Karpas-422 (cell line): ENCODE data around the gene KANK4. TPM values are rescaled to one million over a fixed set of nuclear protein-coding genes. Genes with fewer than 3 reads are reported as not detected.
"Not testable (repeated sequence)": the region's sequence is repeated elsewhere in the genome, so short reads cannot be mapped to it uniquely, and the experiment has no call there.

Experiments used
- DNase-seq: peaks from one replicate; pipeline ENCODE4 v3.0.0-alpha.2; 2015
- H2AFZ ChIP-seq: fragments of 200-600 bp; sonication (generic); 2 replicates; pipeline ENCODE4 v1.6.1; 2014; ENCODE audit warnings: antibody characterized with exemption, low read length, mixed read lengths
- H3K27ac ChIP-seq: fragments of 200-600 bp; sonication (generic); 2 replicates; pipeline ENCODE4 v1.5.1; 2014; ENCODE audit warnings: mild to moderate bottlenecking, low read length, moderate library complexity
- H3K27me3 ChIP-seq: fragments of 200-600 bp; sonication (generic); 2 replicates; pipeline ENCODE4 v1.6.1; 2014; ENCODE audit warnings: low read length, mixed read lengths
- H3K36me3 ChIP-seq: fragments of 200-600 bp; sonication (generic); 2 replicates; pipeline ENCODE4 v1.6.1; 2014; ENCODE audit warnings: low read length, mixed read lengths; ENCODE audit not compliant: insufficient read depth
- H3K4me1 ChIP-seq: fragments of 200-600 bp; sonication (generic); 2 replicates; pipeline ENCODE4 v1.6.1; 2014; ENCODE audit warnings: mild to moderate bottlenecking, low read length, mixed read lengths
- H3K4me2 ChIP-seq: fragments of 200-600 bp; sonication (generic); 2 replicates; pipeline ENCODE4 v1.6.1; 2014; ENCODE audit warnings: low read length, low read depth, mild to moderate bottlenecking; ENCODE audit not compliant: poor library complexity, severe bottlenecking
- H3K4me3 ChIP-seq: fragments of 200-600 bp; sonication (generic); 2 replicates; pipeline ENCODE4 v1.5.1; 2014; ENCODE audit warnings: mild to moderate bottlenecking, antibody characterized with exemption, low read length, mixed read lengths
- H3K79me2 ChIP-seq: fragments of 200-600 bp; sonication (generic); 2 replicates; pipeline ENCODE4 v1.6.1; 2014; ENCODE audit warnings: mild to moderate bottlenecking, low read length, mixed read lengths
- H3K9ac ChIP-seq: fragments of 200-600 bp; sonication (generic); 2 replicates; pipeline ENCODE4 v1.6.0; 2014; ENCODE audit warnings: low read length
- H3K9me2 ChIP-seq: fragments of 200-600 bp; sonication (generic), shearing (Covaris generic); replicated peaks from 2 replicates; pipeline ENCODE4 v1.6.0; 2014; ENCODE audit warnings: mild to moderate bottlenecking, low read length, moderate library complexity; ENCODE audit not compliant: insufficient read depth
- H3K9me3 ChIP-seq: fragments of 300-700, 200-600 bp; sonication (generic); 2 replicates; pipeline ENCODE4 v1.6.1; 2014; ENCODE audit warnings: low read length, mixed read lengths
- H4K20me1 ChIP-seq: fragments of 200-600 bp; sonication (generic); 2 replicates; pipeline ENCODE4 v1.6.1; 2014; ENCODE audit warnings: mild to moderate bottlenecking, antibody characterized with exemption, low read length, low read depth; ENCODE audit not compliant: insufficient read depth
- total RNA-seq: library from RNA; depleted of rRNA; stranded (reverse); fragments of >200 nt; shearing (Covaris generic); gene quantifications from 2 replicates; pipeline ENCODE4 v1.2.3, GENCODE V29; 2014; ENCODE audit warnings: low replicate concordance

The KANK4 gene
- total RNA-seq, 1 experiment from 2014 or later = 0.60 TPM

- Histone ChIP-seq H2AFZ (no peak overlapping the region), H3K4me3 (no peak overlapping the region), H3K9ac (no peak overlapping the region), H3K9me3 (no peaks in the 10 kb centered on the region), H4K20me1 (no peaks in the 10 kb centered on the region), H3K27me3 (no peaks in the 10 kb centered on the region), H3K79me2 (no peaks in the 10 kb centered on the region), H3K36me3 (no peaks in the 10 kb centered on the region), H3K9me2 (no peaks in the 10 kb centered on the region), H3K4me1 (no peaks in the 10 kb centered on the region), H3K27ac (no peak overlapping the region), H3K4me2 (no peak overlapping the region)
- DNase-seq = no peak
Measured at GRCh38 chr1:62250126-62250726, 69.0 kb downstream of the KANK4 start.

- Histone ChIP-seq H3K4me3 (no peak overlapping the region), H2AFZ (no peak overlapping the region), H3K9me3 (no peaks in the 10 kb centered on the region), H3K79me2 (no peaks in the 10 kb centered on the region), H3K4me2 (no peak overlapping the region), H4K20me1 (no peaks in the 10 kb centered on the region), H3K27ac (no peak overlapping the region), H3K4me1 (no peaks in the 10 kb centered on the region), H3K9ac (no peak overlapping the region), H3K9me2 (no peaks in the 10 kb centered on the region), H3K36me3 (no peaks in the 10 kb centered on the region), H3K27me3 (no peaks in the 10 kb centered on the region)
- DNase-seq = no peak
Measured at GRCh38 chr1:62247391-62248168, 71.7 kb downstream of the KANK4 start.

GRCh38 chr1:62245201-62245600, 74.0 kb downstream of the KANK4 start:
- Histone ChIP-seq H3K9ac (no peak overlapping the region), H3K27ac (no peak overlapping the region), H3K79me2 (no peaks in the 10 kb centered on the region), H3K36me3 (no peaks in the 10 kb centered on the region), H3K27me3 (no peaks in the 10 kb centered on the region), H3K4me1 (no peaks in the 10 kb centered on the region), H3K4me2 (no peak overlapping the region), H2AFZ (no peak overlapping the region), H4K20me1 (no peaks in the 10 kb centered on the region), H3K9me3 (no peaks in the 10 kb centered on the region), H3K4me3 (no peak overlapping the region), H3K9me2 (no peaks in the 10 kb centered on the region)
- no peak for DNase-seq

GRCh38 chr1:62244380-62244779, 74.9 kb downstream of the KANK4 start:
- H3K9ac ChIP-seq, H3K4me2 ChIP-seq, H3K27ac ChIP-seq, H3K27me3 ChIP-seq, H4K20me1 ChIP-seq, H2AFZ ChIP-seq, DNase-seq, H3K9me2 ChIP-seq, H3K4me1 ChIP-seq, H3K79me2 ChIP-seq, H3K4me3 ChIP-seq, H3K36me3 ChIP-seq, H3K9me3 ChIP-seq: not testable (repeated sequence)

- Histone ChIP-seq H4K20me1 (no peaks in the 10 kb centered on the region), H2AFZ (no peak overlapping the region), H3K9me2 (no peaks in the 10 kb centered on the region), H3K79me2 (no peaks in the 10 kb centered on the region), H3K4me2 (no peak overlapping the region), H3K27ac (no peak overlapping the region), H3K36me3 (no peaks in the 10 kb centered on the region), H3K27me3 (no peaks in the 10 kb centered on the region), H3K9ac (no peak overlapping the region), H3K4me3 (no peak overlapping the region), H3K4me1 (no peaks in the 10 kb centered on the region), H3K9me3 (no peaks in the 10 kb centered on the region)
- no peak for DNase-seq
Measured at GRCh38 chr1:62241371-62242131, 77.7 kb downstream of the KANK4 start.

GRCh38 chr1:62240651-62241370, 78.4 kb downstream of the KANK4 start:
- no peak for DNase-seq
- H3K9me2 ChIP-seq = no peaks in the 10 kb centered on the region
- no peaks in the 10 kb centered on the region for H3K4me1 ChIP-seq
- no peaks in the 10 kb centered on the region for H3K79me2 ChIP-seq
- no peaks in the 10 kb centered on the region for H3K36me3 ChIP-seq
- no peak overlapping the region for H3K9ac ChIP-seq
- no peaks in the 10 kb centered on the region for H3K9me3 ChIP-seq
- no peak overlapping the region for H3K4me3 ChIP-seq
- no peak overlapping the region for H3K4me2 ChIP-seq
- H4K20me1 ChIP-seq = no peaks in the 10 kb centered on the region
- no peak overlapping the region for H2AFZ ChIP-seq
- no peaks in the 10 kb centered on the region for H3K27me3 ChIP-seq
- H3K27ac ChIP-seq = no peak overlapping the region

GRCh38 chr1:62239652-62240403, 79.4 kb downstream of the KANK4 start:
- H3K9me3 ChIP-seq, H3K79me2 ChIP-seq, H3K9me2 ChIP-seq, H2AFZ ChIP-seq, H3K4me1 ChIP-seq, H3K4me2 ChIP-seq, H3K27ac ChIP-seq, H3K36me3 ChIP-seq, H3K9ac ChIP-seq, H3K27me3 ChIP-seq, DNase-seq, H3K4me3 ChIP-seq, H4K20me1 ChIP-seq: not testable (repeated sequence)
